ENCODE measurements around the gene SLC6A9.

- TF ChIP-seq CTCF (IDR thresholded peaks at IDR 0.05) (peak; percentile 2 to 82 (median 62)), POLR2A (IDR thresholded peaks at IDR 0.05) (peak in 3 of 4 donors; percentile 90 to 99 (median 92)), EP300 (IDR thresholded peaks at IDR 0.05) (no peak), POLR2AphosphoS5 (IDR thresholded peaks at IDR 0.05) (peak; percentile 95 to 97)
Measured at GRCh38 chr1:43974443-43975248, 56.6 kb downstream of the SLC6A9 start, which contains the start of gene ATP6V0B.

Data from upper lobe of left lung (tissue), 4 donors.